Activated gamma-delta T cell treated with Interleukin-2 at 50 U/mL for 16 hours (primary cell): ENCODE data around the gene PLS1.
"Not testable (repeated sequence)": the region's sequence is repeated elsewhere in the genome, so short reads cannot be mapped to it uniquely, and the experiment has no call there.

Source experiments
- DNase-seq: peaks from one replicate; pipeline ENCODE4 v3.0.0-alpha.2; 2020

Gene PLS1

DNA sequence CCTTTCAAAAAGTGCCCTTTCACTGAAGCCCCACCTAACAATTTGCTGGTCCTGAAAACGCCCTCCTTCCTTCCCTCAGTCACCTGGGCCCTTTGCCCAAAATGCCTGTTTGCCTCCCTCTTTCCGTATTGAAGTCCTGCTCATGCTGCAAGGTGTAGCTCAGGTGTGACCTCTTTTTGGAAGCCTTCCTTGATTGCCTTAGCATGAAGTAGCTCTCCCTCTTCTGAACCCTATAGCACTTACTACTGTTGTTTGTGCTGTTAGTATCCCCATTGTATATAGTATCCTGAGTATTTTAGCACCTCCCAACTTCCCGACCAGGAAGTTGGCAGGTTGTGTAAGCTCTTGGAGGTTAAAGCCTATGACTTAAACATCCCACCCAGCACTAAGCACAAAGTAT lies 1.7 kb downstream of the PLS1 start:
- no peak for DNase-seq

DNA sequence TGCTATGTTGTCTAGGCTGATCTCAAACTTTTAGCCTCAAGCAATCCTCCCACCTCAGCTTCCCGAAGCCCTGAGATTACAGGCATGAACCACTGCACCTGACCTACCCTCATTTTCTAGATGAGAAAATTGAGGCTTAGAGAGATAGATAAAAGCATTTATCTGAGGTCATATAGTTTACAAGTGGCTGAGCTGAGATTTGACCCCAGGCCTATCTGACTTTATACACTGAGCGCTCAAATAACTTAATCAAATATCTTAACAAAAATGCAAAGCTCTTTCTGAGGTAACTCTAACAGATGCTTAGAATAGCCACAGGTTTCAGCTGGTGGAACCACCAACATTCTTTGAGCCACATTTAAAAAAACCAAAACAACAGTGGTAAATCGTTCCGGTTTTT lies 5.5 kb downstream of the PLS1 start:
- no peak for DNase-seq

DNA sequence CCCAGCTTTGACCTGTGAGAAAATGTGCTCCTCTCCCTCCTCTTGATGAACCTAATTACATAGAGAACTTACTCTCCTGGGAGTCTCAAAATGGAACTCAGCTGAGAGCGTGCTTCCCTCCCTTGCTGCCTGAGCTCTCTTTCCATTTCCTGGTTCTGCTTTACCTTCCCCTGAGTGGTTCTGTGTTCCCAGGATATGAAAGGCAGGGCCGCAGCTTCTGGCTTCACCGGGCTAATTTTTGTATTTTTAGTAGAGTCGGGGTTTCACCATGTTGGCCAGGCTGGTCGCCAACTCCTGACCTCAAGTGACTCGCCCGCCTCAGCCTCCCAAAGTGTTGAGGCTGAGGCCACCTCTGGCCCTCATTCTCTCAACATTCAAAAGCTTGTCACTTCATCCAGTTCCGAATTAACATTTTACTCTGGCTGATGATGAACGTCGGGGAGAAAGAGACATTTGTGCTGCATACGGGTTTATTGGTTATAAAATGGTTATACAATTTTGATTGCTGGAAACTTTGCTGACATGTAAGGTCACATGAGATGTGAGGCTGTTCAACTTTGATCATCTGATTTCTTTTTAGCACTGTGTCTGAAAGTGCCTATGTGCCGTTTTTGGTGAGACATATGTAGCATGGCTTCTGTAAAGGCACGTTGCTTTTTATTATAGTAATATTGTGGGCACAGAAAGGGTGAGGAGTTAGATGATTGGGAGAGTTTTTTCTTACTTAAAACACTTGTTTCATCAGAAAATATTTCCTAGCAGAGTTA lies 6.6 kb downstream of the PLS1 start:
- DNase-seq: no peak

DNA sequence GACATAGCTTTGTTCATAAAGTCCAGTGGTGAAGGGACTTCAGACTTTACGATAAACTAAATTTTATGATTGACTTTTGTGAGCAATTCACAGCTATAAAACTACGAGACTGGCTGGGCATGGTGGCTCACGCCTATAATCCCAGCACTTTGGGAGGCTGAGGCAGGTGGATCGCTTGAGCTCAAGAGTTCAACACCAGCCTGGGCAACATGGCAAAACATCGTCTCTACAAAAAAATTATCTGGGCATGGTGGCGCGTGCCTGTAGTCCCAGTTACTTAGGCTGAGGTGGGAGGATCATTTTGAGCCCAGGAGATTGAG lies 7.2 kb downstream of the PLS1 start:
- not testable (repeated sequence) for DNase-seq

DNA sequence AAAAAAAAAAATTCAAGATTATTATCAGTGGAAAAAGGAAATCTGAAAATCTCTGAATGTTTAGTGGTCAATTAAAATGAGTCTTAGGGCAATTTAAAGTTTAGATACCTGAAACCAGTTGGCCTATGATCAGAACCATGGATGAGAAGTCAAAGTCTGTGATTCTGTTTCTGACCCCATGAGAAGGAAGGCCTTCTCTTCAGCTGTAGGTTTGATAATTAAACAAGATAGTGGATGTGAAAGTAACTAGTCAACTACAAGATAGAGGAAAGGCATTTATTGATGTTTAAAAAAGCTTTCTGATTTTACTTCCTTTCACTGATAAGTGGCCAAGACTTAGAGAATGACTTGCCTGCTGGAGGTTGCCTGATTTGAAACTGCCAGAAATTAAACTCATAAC lies 8.7 kb downstream of the PLS1 start:
- DNase-seq: no peak

DNA sequence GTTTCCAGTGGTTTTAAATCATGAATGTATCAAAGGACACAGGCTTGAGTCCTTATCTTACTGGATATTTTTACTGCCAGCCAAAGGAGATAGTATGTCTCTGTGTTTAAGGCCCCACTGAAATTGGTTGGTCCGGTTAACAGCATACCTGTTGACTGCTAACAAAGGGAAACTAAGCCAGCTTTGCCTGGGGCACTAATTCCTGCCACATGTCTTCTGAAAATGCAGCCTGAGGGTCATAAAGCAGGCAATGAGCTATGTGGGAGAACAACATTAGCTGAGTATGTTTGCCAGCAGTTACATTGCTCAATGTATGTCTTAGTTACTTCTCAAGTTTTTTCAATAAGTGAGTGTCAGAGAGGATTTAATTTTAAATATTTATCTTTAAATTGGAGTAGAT lies 12.4 kb downstream of the PLS1 start:
- DNase-seq: no peak

DNA sequence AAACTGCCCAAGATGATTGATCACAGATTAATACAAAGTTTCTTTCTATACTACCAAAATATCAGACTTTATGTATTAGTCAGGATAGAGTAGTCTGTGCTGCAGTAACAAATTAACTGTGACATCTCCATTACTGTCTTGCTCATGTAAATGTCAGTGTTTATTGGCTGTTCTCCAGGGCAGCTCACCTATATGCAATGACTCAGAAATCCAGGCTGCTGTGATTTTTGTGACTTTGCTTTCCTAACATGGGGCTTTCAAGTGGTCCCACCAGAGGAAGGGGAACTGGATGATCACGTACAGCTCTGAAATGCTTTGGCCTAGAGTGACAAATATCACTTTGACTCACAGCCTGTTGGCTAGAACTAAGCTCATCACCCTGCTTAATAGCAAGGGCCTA lies 12.9 kb downstream of the PLS1 start:
- no peak for DNase-seq

DNA sequence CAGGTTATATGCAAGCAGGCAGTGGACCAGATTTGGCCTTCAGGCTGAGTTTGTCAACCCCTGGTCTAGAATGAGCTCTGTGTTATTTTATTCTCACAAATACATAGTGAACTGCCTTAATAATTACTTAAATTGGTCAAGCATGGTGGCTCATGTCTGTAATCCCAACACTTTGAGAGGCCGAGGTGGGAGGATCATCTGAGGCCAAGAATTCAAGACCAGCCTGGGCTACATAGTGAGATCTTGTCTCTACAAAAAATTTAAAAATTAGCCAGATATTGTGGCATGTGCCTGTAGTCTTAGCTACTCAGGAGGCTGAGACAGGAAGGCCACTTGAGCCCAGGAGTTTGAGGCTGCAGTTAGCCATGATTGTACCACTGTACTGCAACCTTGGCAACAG lies 15.0 kb downstream of the PLS1 start:
- DNase-seq: no peak

DNA sequence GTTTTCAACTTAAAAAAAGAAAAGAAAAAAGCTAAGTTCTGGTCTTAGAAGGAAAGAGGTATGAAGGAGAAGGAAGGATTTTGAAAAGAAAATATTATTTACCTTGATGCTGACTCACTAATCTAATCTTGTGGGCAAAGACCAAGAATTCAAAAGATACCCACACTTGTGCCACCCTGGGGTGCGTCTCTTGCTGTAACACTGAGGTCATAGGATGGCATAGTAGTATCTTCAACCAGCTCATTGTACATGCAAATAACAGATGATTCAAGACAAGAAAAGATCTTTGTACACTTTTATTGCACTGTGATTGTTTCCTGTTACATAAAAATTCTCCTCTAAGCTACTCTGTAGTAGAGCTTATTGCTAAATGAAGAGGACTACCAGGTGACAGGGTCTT lies 17.3 kb downstream of the PLS1 start:
- DNase-seq: no peak

DNA sequence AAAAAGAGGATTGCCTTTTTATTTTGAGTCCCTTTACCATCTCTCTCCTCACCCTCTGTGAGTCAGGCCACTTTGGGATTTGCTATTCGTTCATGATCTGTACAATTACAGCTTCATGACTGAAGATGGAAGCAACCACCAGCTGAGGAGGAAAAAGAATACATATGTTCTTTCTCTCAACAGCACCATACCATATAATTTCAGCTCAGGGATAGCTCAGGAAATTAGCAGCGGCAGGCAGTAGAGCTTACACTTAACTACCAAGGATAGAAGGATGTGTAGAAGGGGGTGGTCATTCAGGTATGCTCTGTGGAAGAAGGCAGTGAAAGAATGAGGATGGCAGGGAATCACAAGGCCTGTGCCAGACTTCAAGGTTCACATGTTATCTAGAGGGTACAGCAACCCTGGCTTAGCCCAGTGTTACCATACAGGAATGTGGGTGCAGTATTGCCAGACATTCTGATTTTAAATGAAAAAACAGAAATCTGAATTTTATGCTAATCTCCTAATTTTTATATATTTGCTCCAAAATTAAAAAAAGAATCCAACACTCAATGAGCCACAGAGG lies 17.9 kb downstream of the PLS1 start:
- no peak for DNase-seq

DNA sequence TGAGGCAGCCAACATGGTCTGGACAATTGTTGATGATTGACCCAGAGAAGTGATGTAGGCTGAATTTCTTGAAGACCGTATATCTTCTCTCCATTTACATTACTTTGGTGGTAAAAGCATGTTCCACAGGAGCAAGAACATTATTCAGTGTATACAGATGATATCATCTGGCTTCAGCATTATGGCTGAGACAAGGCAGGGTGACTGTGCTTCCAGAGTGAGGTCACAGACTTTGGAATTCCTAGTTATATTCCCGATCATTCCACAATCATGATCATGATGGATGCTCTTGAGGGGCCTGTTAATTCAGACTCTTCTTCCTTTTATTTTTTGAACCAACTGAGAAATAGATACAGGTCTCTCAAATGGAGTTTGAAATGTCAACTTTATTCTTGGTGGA lies 19.0 kb downstream of the PLS1 start:
- no peak for DNase-seq

DNA sequence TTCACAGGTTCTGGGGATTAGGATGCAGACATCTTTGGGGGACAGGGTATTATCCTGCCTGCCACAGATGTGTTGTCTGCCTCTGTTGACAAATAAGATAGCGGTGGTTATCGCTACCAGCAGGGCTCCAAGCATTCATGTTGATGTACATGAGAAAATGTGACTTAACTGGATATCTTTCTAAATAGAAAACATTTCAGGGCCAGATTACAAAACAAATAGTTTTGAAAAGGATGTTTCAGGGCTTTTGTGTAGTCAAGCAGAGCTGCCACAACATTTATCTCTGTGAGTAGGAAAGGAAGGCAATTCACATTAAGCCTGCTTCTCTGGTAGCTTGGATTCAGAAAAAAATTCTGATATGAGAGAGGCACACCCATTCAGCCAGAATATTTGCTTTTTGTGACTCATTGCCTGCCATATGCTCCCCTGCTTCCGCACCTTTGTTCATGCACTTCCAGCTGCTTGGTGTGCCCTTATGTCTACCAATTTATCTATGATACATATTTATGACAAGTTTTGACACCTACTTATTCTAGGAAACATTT lies 22.8 kb downstream of the PLS1 start:
- no peak for DNase-seq

DNA sequence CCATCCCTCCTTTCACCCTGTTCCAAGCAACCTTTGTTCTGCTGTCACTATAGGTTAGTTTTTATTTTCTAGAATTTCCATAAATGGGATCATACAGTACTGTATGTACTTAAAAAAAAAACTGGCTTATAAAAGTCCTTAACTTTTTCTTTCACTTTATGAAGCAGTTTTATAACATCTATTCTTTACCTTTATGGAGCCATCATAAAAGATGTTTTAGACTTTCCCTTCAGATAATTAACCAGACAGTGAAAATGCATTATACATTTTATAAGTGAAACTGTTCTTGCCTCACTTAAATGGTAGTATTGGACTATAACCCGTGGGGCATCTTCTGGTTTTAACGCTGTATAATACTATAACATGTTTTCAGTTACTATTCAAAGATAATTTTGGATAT lies 26.2 kb downstream of the PLS1 start:
- no peak for DNase-seq

DNA sequence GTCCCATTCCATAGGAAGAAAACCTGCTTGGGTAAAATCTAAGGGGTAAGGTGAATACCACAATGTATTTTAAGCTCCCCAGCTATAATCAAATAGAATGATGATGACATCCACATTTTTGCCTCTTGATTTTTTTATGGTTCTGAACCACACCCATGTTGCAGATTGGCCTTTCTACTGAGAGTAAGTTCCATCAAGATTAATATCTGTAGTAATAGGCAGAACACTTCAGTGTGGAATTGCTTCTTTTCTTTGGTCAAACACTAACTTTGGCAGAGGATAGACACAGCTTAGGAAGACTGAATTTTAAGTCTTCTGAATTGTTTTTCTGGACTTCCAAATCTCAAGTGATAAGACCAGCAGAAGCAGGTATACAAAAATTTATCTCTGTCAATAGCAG lies 27.0 kb downstream of the PLS1 start:
- DNase-seq: no peak

DNA sequence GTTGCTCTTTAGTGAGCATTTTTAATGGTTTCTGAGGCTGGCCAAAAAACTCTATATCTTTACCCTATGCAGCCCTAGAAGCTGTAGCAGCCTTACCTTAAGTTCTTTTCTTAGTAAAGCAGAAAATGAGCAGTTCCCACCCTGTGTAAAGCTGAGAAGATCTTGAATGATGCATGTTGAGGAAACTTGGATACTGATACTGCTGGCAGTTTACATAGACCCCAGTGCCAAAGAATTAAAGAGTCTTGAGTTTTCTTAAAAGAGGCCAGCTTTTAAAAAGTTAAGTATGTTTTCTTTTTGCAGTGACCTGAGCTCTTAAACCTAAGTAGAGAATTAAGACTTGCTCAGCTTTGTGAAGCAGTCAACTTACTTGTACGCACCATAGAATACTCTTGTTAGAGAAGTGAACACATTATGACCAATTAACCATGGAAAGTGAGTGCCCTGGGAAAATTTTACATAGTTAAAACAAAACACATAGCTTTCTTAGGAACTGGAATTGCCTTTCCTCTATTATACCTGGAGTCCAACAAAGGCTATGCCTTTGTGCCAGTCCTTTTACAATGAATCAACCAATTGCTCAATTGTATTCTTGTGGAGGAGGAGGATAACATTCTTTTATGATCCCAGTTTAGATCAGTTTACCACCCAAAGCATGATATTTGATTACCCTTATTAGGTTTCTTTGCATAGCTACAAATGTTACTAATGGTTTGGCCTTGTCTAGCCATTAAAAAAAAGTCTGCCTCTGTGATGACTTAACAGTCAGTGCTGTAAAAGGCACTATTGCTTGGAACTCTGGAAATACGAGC lies 28.4 kb downstream of the PLS1 start:
- no peak for DNase-seq

DNA sequence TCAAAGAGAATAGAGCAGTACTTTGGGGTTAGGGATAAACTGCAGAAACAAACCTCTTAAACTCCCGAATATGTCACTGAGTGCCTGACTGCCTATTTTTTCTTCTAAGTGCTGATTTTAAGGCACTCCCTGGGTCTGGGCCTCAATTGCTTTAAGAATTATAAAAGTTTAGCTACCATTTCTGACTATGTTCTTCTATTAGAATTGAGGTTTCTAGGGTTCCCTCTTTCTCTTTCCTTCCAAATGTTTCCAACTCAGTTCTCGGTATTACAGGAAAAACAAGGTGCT lies 28.9 kb downstream of the PLS1 start:
- no peak for DNase-seq

DNA sequence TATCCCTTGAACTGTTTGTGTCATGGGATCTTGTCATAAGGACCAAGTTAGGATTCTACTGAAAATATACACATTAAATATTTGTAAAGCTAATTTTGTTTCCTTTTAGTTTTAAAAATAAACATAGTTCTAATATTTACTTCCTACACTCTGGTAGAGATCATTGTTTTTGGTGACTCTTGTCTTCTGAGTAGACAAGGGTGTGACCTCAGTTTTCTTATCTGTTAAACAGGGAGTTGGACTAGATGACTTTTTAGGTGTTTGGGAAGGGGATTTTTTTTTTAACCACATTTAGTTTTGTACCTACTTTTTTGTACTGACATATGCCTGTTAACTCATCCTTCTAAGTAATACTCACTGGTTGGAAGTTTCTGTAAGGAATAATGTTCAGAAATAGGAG lies 30.8 kb downstream of the PLS1 start:
- DNase-seq: no peak

DNA sequence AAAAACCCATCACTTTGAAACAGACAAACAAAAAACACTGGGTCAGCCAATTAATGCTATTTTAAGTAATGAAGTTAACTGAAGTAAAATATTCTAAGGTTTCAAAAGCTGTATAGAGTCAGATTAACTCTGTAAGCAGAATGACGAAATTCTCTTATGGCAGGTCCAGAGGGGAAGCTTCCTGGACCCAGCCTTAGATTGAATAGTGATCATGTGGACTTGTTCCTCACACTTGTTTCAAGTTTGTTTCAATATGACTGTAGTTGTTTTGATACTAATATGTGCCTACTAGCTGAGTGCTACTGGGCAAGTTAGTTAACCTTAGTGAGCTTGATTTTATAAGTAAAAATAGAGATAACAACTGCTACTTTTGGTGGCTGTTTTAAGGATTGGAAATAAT lies 32.6 kb downstream of the PLS1 start:
- DNase-seq: no peak

DNA sequence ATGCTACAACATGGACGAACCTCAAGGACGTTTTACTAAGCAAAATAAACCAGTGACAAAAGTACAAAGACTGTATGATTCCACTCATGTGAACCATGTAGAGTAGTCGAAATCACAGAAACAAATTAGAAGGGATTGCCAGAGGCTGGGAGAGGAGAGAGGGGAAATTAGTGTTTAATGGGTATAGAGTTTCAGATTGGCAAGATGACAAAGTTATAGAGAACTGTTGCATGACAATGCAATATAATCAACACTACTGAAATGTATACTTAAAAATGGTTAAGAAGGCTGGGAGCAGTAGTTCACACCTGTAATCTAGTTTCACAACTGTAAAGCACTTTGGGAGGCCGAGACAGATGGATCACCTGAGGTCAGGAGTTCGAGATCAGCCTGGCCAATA lies 36.9 kb downstream of the PLS1 start:
- DNase-seq: no peak

DNA sequence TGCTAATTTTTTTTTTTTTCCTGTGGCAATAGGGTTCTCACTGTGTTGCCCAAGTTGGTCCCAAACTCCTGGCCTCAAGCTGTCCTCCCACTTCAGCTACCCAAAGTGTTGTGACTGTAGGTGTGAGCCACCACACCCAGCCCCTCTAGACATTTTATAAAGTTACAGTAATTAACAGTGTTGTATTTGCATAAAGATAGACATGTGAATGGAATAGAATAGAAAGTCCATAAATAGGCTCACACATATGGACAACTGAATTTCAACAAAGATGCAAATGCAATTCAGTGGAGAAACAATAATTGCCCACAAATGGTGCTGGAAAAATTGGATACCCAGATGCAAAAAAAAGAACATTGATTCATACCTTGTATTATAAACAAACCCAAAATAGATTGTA lies 39.9 kb downstream of the PLS1 start:
- DNase-seq: no peak

DNA sequence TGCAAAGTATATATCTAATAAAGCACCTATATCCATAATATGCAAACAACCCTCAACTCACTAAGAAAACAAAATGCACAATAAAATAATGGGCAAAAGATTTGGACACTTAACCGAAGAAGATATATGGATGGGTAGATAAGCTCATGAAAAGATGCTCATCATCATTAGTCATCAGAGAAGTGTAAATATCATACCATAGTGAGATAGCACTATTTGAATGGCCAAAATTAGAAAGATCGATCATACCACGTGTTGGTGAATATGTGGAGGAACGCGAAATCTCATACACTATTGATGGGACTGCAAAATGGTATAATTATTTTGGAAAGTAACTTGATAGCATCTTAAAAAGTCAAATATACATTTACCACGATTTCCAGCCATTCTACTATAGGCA lies 40.5 kb downstream of the PLS1 start:
- no peak for DNase-seq

DNA sequence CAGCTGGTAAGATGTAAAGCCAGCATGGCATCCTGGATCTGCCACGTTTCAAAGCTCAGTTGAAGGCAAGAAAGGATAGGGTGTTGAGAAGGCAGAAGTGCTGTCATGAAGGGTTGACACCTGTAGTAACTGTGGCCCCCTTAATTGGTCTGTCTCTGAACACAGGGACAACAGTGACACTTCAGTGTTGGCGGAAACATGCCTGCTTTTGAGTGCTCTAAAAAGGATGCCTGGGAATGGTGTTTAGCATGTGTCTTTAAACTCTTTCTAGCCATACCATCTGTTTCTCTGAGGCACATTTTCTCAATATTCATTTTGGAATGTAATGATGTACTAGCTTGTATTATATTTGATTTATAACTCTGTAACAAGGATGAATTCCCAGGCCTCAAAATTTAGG lies 42.1 kb downstream of the PLS1 start:
- no peak for DNase-seq

DNA sequence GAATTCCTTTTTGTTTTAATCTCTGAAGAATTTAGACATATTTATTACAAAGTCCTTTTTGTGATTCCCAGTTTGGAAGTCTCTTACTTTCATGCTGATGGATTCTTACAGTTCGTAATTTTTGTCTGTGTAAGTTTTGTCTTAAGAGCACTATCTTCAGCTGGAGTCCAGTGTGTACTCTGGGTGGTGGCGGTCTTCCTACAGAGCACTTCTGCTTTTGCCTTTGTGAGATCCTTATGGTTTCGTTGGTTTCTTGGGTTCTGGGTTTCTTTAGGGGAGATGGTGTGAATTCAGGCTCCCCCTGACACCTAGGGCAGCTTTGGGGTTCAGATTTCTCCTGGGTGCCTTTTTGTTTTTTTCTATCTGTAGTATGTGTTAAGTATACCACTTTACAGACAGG lies 45.3 kb downstream of the PLS1 start:
- no peak for DNase-seq

DNA sequence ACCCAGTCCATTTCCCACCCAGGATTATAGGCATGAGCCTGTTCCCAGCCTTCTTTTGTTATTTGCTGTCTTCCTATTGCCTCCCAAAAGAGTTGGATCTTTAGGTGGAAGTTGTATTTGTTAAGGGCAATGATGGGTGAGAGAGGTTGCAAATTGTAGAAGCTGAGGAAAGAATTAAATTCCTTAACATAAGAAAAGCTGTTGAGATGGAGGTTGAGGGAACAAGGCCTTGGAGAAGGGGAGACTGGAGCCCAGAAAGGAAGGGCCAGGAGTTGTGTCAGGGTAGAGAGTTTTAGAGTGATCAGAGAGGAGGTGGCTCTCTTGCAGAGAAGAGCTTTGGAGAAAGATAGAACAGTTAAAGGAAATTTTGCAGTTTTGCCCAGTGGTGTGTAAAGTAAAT lies 46.8 kb downstream of the PLS1 start:
- DNase-seq: no peak

DNA sequence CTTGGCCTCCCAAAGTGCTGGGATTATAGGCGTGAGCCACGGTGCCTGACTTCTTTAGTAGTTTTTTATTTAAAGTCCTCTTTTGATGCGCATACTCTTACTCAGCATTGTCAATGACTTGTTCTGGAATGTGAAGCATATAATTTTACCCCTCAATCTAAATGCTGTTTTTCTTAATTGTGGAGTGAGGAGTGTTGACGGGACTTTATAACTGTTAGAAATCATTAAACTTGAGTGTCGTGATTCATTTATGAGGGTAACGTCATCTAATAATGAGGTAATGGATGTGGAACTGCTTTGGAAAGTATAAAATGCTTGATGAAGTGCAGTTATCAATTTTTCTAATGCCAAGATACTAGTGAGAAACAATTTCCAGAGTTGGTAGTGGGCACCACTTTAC lies 48.3 kb downstream of the PLS1 start:
- no peak for DNase-seq
